NCI-H82 (cell line): ENCODE measurements around the gene FBXW4.

ENCODE experiments used
- DNase-seq: peaks from one replicate; lab custom pipeline; 2025; lab: John Stamatoyannopoulos, UW

Gene FBXW4

GRCh38 chr10:101695404-101695890, 477 bp upstream of the FBXW4 start:
- no peak for DNase-seq

- peak; percentile 62 for DNase-seq
Observed at GRCh38 chr10:101693978-101694673, 844 bp downstream of the FBXW4 start.

- peak; percentile 59 for DNase-seq
Observed at GRCh38 chr10:101693651-101693977, 1.4 kb downstream of the FBXW4 start.

DNA sequence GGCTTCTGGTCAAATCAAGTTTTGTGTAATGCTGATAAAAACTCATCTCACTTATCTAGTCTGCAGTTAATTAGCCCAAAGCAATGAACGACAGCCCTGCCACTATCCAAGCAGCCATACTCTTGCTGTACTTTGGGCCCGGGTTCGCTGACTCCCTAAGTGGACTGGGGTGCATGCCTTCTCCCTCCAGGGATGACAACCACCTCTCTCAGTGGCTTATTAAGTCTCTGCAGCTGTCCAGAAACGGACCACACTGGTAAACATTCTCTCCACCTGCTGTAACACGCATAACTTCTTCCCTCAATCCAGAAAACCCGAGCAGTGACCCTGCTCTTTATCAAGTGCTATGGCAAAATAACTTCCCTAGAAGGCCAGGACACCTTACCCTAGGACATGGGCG, 3.9 kb downstream of the FBXW4 start:
- DNase-seq, result no peak

GRCh38 chr10:101690461-101690860, 4.5 kb downstream of the FBXW4 start:
- DNase-seq, result no peak

- DNase-seq, result no peak
Observed at GRCh38 chr10:101687071-101687658, 7.8 kb downstream of the FBXW4 start.

DNA sequence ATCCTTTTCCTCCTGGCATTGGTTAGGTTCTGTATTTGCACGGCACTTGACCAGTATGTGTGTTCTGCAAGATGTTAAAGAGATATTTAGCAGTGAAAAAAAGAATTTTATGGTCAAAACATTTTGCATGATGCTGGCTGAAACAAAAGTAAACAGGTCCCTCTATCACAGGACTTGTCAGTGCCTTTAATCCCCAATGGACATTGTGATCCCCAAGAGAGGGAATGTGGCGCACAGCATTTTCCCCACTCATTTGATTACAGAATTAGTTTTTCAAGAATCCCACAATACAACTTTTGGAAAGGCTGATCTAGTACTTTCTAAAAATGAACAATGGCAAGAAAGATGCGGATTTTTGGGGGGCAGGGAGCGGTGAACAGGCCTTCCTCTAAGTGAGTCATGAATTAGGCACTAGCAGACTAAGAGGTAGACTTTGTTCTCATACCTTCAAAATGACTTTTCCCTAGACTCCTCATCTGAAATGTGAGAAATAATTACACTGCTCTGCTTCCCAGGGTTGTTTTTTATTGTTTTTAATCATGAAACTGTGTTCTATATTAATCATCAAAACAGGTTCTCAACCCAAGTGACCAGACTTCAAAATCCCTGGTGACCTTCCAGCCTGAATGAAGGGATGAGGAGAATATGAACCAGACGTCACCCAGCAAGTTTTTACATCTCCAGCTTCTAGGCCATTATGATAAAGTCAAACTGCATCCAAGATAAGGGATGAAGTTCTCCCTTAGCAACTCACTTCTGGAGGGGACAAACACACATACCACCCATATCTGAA, 8.6 kb downstream of the FBXW4 start:
- DNase-seq, result no peak

DNA sequence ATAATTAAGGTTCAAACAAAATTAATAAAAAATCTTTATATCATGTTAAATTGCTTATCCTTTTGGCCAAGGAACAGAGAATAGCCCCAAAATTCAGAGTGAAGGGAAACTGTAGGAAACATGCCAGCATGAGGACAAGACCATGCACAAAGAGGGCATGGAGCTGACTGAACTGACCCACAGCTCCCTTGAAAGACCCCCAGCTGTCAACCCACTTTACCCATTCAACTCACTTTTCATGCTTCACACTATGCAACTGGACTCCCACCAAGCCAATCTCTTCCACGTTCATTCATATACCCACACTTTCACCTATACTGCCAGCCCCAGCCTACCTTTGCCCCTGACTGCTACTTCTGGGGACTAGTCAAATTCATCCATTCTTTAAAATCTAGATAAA, 10.2 kb downstream of the FBXW4 start:
- DNase-seq, result no peak

- no peak for DNase-seq
Observed at GRCh38 chr10:101683276-101683675, 11.7 kb downstream of the FBXW4 start.

DNA sequence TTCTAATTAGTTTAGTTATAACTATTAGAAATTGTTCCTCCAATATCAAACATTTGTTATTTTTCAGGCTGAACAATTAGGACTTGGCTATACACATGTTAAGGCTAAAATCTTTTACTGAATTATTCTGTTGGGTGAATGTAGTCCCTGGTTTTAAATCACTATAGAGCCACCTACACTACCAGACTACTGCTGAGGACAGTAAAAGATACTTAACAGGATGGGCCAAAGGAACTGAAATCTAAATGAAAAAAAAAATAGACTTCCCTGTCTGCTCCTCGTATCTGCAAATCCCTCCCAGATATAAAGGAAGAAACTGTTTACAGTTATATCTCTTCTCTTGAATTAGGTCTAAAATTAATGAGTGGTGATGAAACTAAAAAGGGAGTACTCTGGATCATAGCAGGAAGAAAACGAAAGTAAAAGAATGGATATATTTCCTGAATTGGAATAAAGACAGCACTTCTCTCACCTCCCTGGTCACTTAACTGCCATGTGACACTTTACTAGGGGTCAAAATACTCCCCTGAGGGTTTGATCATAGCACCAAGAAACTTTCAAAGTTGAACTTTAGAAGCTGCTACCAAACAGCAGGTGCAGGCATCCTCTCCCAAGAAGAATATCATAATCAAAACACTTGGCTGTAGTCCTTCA, 12.7 kb downstream of the FBXW4 start:
- DNase-seq, result no peak

- DNase-seq, result no peak
Observed at GRCh38 chr10:101676565-101676964, 18.4 kb downstream of the FBXW4 start.

- no peak for DNase-seq
Observed at GRCh38 chr10:101675115-101675514, 19.9 kb downstream of the FBXW4 start.

DNA sequence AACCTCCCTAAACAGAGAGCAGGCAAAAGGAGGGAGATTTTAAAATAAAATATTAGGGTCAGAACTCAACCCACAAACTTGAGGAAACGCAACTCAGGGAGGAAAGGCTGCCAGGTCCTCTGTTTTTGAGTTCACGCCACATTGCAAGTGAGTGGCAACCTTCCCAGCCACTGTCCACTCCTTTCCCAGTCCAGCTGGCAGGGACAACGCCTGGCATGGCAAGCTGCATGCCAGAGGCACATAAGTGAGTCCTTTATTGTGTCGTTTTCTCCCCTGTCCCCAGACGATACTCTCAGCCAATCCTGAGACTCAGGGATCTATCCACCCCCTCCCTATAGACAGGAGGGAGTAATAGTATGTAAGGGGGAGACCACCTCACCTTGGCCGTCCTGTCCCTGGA, 22.4 kb downstream of the FBXW4 start:
- DNase-seq, result no peak

DNA sequence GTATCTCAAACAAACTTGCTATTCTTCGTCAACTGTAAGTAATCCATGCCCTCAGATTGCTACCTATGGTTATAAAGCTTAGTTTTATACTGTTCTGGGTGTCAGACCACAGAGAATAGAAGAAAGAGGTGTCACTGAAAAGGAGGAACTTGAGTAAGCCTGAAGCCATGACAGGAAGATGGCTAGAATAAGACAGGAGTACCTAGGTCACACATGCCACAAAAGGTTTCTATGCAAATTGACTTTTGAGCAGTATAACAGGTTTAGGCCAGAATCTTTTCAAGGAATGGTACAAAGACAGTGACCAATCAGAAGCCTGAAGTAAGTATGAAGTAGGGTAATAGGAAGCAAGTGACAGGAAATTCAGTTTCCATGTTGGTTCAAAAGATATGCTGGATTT, 23.5 kb downstream of the FBXW4 start:
- DNase-seq, result no peak

- DNase-seq, result peak; percentile 48
Observed at GRCh38 chr10:101670635-101671034, 24.3 kb downstream of the FBXW4 start.

DNA sequence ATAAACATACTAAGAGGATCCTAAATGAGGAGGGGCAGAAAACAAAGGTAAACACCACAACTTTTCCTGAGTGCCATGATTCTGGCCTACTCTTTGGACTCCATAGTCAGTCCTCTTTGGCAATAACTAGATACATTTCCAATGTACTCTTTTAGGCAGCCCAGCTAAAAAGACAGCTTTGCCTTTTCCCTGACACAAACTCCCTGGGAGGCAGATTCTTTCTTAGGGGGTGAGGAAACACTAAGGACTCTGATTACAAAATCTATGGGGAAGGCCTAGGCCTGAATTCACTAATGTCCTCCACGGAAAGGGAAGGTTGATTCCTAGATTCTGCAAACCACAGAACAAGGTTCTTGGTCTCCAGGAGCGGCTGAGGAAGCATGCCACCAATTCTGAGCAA, 25.8 kb downstream of the FBXW4 start:
- DNase-seq, result no peak

DNA sequence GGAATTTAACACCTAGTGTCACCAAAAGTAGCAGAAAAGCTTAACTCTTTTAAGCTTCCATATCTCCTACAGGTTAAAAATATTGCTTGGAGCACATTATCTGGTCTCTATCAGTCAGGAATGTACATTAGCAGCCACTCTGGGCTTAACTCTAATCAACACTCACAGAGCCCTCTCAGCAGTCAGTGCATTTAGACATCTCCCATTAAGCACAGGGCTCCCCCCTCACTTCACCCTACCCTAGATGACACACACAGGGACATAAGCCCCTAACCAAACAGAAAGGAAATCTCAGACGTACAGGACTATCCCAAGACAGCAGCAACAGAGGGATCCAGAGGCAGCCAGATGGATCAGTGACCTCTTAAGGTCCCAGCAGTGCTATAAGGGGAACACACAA, 26.4 kb downstream of the FBXW4 start:
- DNase-seq, result peak; percentile 44

GRCh38 chr10:101666083-101666482, 28.9 kb downstream of the FBXW4 start:
- peak; percentile 5 for DNase-seq

DNA sequence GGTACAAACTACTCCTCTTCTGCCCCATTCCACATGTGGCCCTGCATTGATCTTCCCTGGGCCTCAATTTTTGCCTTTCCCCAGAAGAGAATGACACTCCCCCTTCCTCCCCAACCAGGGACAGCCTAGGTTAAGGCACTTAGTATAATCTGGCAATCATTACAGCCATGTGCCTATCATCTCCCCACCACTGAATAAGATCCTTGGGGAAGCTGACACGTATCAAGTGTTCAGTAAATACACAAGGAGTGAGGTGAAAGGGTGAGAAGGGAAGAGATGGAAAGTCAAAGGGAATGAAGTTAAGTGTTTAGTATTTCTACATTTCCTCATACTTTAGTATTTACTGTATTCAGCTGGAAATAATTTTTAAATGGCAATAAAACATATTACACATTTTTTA, 31.9 kb downstream of the FBXW4 start:
- DNase-seq, result peak; percentile 55

GRCh38 chr10:101660256-101660655, 34.7 kb downstream of the FBXW4 start:
- DNase-seq, result no peak

GRCh38 chr10:101658975-101659374, 36.0 kb downstream of the FBXW4 start:
- DNase-seq, result no peak

DNA sequence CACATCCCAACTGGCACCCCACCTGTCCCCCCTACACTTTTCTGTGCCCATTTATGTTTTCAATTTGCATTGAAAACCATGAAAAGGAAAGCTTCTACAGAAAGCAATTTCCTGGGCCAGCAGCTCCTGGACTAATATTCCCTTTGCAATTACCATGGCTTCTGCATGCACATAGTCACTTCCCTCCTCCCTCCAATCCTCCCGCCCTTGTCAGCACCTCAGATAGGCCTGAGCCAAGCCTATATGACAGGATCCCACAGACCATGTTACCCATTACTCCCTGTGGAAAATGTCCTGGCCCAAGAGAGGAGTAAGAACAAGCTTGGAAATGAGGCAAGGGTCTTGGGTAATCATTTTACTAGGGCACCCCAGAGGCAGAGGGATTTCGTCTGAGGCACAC, 38.1 kb downstream of the FBXW4 start:
- no peak for DNase-seq

GRCh38 chr10:101655570-101655969, 39.4 kb downstream of the FBXW4 start:
- no peak for DNase-seq
